LNCAP (cell line): Measurements from ENCODE around the gene ENGASE.

Experiments used
- TF ChIP-seq, protein P1 (sequence below): fragments of 450-650 bp; IDR thresholded peaks from 2 replicates; pipeline ENCODE4 v1.5.1; 2017; ENCODE audit warnings: mild to moderate bottlenecking

ENGASE gene

GRCh38 chr17:79035686-79036085, 38.9 kb upstream of the ENGASE start:
- TF ChIP-seq, protein P1, sequence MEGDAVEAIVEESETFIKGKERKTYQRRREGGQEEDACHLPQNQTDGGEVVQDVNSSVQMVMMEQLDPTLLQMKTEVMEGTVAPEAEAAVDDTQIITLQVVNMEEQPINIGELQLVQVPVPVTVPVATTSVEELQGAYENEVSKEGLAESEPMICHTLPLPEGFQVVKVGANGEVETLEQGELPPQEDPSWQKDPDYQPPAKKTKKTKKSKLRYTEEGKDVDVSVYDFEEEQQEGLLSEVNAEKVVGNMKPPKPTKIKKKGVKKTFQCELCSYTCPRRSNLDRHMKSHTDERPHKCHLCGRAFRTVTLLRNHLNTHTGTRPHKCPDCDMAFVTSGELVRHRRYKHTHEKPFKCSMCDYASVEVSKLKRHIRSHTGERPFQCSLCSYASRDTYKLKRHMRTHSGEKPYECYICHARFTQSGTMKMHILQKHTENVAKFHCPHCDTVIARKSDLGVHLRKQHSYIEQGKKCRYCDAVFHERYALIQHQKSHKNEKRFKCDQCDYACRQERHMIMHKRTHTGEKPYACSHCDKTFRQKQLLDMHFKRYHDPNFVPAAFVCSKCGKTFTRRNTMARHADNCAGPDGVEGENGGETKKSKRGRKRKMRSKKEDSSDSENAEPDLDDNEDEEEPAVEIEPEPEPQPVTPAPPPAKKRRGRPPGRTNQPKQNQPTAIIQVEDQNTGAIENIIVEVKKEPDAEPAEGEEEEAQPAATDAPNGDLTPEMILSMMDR, result no peak

DNA sequence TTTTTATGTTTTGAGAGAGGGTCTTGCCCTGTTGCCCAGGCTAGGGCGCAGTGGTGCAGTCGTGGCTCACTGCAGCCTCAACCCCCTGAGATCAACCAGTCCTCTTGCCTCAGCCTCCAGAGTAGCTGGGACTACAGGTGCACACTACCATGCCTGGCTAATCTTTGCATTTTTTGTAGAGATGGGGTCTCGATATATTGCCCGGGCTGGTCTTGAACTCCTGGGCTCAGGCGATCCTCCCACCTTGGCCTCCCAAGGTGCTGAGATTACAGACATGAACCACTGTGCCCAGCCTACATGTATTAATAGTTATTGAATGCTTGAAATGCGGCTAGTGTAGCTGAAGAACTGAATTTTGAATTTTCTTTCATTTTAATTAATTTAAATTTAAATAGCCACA, 38.4 kb upstream of the ENGASE start:
- TF ChIP-seq, protein P1, result no peak

- TF ChIP-seq, protein P1, result no peak
Measured at GRCh38 chr17:79036596-79036995, 38.0 kb upstream of the ENGASE start.

- TF ChIP-seq, protein P1, result no peak
Measured at GRCh38 chr17:79038545-79039135, 36.0 kb upstream of the ENGASE start.

DNA sequence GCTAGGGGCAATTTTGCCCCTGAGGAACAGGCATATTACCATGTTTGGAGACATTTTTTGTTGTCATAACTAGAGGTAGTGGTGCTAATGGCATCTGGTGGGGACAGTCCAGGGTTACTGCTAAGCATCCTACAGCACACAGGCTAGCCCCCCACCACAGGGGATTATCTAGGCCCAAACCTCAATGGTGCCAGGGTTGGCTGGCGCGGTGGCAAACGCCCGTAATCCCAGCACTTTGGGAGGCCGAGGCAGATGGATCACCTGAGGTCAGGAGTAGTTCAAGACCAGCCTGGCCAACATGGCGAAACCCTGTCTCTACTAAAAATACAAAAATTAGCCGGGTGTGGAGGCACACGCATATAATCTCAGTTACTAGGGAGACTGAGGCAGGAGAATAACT, 35.5 kb upstream of the ENGASE start:
- TF ChIP-seq, protein P1, result no peak

- TF ChIP-seq, protein P1, result no peak
Measured at GRCh38 chr17:79039886-79040285, 34.7 kb upstream of the ENGASE start.

DNA sequence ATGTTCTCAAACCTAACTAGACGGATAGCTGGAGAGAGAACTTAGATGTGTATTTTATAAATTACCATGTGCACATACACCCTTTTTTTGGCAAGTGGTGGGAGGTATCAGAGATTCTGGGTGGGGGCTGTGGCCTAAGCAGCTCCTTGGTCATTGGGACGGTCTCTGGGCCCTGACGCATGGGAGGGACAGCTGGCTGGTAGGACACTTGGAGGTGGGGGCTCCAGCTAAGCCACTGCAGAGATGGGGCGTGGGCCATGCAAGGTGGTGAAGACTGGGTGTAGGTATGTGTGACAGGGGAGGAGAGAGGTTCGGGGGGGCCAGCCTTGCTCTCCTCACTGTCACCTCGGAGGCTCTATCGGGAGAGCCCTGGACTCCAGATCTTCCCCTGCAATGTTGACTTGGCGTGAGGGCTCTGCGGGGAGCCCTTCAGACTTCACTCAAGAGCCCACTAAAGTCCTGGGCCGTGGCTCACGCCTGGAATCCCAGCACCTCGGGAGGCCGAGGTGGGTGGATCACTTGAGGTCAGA, 33.5 kb upstream of the ENGASE start:
- TF ChIP-seq, protein P1, result no peak
